ENCODE data around the gene TNFRSF12A.

Gene TNFRSF12A

DNA sequence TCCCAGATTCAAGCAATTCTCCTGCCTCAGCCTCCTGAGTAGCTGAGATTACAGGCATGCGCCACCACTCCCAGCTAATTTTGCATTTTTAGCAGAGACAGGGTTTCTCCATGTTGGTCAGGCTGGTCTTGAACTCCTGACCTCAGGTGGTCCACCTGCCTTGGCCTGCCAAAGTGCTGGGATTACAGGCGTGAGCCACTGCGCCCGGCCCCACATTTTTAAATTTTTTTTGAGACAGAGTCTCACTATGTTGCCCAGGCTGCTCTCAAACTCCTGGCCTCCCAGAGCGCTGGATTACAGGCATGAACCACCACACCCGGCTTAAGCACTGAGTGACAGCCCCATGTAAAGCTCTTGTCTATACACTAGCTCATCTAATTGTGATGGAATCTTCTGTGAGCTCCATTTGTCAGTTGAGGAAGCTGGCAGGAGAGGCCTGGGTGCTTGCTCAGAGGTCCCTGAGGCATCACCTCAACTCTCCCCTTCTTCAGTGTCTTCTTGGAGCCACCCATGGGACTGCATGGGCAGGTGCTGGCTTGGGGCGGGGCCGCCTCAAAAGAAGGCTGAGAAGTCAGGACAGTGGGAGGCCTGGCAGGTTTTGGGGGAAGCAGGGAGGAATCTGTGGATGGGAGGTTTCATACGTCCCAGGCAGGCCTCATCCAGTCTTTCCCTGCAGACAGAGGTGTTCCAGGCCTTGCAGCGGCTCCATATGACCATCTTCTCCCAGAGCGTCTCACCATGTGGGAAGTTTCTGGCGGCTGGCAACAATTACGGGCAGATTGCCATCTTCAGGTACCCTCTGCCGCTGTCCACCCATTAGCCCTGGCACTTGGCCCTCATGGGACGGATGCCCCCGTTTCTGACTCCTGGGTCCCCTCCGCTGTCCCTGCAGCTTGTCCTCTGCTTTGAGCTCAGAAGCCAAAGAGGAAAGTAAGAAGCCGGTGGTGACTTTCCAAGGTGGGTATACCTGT lies 5.1 kb downstream of the TNFRSF12A start:
- no peak for DNase-seq (ENCODE audit: extremely low read depth in 1 of 2, low read depth in 1 of 2)

DNA sequence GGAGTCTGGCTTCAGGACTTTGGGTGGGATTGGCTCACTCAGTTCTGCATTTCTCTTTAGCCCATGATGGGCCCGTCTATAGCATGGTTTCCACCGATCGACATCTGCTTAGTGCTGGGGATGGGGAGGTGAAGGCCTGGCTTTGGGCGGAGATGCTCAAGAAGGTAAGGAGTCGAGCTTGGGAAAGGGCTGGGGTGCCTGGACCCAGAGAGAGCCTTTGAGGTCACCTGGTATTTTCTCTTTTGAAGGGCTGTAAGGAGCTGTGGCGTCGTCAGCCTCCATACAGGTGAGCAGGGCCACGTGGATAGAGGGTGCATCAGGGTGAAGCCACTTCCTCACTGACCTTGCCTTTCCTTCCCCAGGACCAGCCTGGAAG lies 5.8 kb downstream of the TNFRSF12A start:
- no peak for DNase-seq (ENCODE audit: extremely low read depth in 1 of 2, low read depth in 1 of 2)

DNA sequence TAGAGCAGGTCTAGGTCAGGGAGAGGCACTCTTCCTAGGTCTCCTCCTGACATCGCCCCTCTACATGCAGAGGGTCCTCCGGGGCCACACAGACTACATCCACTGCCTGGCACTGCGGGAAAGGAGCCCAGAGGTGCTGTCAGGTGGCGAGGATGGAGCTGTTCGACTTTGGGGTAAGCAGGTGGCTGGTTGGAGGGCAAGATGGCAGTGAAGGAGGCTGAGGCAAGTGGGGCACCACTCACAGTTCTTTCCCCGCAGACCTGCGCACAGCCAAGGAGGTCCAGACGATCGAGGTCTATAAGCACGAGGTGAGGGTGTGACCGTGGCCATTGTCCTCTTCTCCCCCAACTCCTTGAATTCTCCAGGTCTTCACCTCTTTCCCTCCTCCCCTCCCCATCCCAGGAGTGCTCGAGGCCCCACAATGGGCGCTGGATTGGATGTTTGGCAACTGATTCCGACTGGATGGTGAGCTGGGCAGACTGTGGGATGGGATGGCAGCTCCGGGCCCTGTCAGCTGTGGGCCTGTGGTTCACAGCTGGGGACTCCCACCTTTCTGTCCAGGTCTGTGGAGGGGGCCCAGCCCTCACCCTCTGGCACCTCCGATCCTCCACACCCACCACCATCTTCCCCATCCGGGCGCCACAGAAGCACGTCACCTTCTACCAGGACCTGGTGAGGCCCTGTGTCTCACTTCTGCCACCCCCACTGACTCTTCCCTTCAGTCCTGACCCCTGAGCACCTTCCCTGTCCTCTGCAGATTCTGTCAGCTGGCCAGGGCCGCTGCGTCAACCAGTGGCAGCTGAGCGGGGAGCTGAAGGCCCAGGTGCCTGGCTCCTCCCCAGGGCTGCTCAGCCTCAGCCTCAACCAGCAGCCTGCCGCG lies 6.7 kb downstream of the TNFRSF12A start:
- no peak for DNase-seq (ENCODE audit: extremely low read depth in 1 of 2, low read depth in 1 of 2)

DNA sequence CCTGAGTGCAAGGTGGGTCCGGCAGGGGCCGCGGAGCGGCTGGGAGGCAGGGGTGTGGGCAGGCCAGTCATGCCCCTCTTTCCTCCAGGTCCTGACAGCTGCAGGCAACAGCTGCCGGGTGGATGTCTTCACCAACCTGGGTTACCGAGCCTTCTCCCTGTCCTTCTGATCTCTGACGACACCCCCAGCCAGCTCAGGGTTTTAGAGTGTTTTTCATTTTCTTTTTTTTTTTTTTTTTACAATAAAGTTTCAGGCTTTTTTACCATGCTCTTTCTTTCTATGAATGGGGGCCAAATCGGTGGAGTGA lies 7.3 kb downstream of the TNFRSF12A start:
- no peak for DNase-seq (ENCODE audit: extremely low read depth in 1 of 2, low read depth in 1 of 2)

DNA sequence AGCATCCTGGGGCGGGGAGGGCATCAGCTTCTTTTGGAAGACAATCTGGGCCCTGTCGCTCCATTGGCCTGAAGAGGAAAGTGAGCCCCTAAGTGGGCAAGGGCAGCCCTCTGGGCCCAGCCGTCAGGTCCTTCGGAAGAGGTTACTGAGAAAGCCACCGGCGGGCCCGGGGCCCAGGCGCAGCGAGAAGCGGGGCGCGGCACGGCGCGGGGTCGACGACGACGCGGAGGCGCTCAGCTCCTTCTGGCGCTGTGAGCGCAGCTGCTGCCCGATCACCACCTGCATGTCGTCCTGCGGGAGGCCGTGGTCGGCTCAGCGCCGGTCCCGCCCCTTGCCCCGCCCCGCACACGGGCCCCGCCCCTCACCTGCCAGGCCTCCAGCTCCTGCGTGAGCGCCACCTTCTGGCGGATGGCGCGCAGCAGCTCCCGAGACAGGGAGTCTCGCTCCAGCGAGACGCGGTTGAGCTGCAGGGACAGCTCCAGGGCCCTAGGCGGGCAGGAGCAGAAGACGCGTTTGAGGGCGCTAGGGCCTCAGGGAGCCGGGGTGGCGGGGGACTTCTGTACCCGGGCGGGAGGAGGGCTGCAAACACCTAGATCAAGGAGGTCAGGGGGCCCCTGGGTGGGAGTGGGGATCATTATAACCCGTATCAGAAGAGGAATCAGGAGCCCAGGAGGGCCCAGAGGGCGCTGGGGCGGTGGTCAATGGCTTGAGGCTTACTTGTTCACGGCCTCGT lies 8.0 kb downstream of the TNFRSF12A start:
- DNase-seq (ENCODE audit: extremely low read depth in 1 of 2, low read depth in 1 of 2): peak; percentile 75 to 80

DNA sequence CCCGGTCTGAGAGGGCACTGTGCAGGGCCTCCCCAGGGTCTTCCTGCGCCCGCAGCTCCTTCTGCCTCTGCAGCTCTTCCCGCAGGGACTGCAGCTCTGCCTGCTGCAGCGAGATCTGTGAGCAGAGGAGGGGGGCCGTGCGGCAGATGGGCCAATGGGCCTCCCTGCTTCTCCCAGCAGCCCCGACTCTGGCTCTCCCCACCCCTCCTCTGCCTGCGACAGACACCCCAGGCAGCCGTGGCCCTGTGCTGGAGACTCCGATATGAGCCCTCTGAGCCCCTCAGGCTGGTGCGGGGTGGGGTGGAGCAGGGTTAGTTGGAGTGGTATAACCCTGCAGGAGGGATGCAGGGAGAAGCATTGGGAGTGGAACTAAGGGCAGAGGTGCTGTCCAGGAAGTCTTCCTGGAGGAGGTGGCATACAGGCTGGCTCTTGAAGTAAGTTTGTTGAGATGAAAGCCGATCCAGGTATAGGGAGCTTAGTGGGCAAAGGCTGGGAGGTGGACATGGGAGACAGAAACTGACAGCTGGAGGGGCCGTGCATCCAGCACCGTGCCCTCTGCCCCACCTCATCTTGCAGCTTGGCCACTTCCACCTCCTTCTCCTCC lies 8.7 kb downstream of the TNFRSF12A start:
- DNase-seq (ENCODE audit: extremely low read depth in 1 of 2, low read depth in 1 of 2): no peak

DNA sequence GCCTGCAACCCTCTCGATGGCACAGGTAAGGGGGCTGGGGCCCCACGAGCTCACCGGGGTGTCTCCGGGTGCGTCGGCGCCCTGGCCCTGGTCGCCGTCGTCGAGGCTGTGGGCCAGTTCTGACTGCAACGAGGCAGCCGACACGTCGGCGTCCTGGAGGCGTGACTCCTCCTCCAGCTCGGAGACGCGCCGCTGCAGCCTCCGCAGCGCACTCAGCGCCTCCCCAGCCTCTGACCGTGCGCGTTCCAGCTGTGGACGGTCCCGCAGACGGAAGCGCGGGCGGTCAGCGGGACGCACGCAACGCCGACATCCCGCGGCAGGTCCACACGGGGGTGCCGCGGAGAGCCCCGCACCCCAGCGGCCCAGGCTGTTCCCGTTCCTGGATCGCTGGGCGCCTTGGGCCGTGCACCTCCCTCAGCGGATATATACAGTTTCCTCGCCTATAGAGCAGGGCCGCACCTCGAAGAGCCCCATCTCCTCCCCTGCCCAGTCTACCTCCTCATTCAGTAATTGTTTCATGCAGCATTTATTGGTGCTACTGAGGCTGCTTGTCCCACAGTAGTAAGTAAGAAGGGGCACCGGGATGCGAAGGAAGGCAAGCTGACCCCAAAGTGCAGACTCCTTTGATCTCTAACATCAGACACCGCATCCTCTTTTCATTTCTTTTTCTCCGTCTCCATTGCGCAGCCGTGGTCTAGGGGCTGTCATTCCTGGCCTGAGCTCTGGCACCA lies 9.5 kb downstream of the TNFRSF12A start:
- no peak for DNase-seq (ENCODE audit: extremely low read depth in 1 of 2, low read depth in 1 of 2)

DNA sequence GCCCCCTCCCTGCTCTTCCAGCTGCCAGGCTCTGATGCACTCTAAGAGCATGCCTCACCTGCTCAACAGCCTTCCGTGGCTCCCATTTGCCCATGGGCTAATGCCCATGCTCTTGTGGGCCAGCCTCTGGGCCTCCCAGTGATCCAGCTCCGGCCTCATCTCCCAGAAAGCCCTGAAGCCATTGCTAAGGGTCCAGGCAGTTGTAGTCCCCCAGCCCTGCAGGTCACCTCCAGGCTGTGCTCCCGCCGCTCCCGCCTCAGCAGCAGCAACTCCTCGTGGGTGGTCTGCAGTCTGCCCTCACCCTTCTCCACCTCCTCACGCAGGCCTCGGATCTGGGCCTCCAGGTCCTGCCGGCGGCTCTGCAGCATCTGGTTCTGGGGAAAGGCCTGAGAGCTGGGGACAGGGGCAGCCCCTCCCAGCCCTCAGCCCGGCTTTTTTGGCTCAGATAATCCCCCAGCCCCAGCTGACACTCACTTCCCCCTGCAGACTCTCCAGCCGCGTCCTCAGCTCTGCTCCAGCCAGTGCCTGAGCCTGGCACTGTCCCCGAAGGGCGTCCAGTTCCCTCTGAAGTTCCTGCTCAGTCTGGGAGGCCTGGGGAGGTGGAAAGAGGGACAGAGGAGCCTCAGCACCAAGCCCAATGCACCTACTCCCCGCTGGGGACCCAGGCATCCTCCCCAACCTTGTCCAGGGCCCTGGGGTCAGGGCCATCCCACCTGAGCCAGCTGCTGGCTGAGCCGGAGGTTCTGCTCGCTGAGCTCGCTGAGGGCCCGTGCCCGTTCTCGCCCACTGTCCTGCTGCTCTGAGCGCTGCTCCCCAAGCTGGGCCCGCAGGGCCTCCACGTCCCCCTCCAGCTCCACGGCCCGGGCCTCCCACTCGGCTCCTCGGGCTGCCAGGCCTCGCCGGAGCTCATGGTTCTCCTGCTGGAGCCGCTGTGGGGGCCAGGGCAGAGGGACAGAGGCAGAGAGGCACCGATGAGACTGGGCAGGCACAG lies 10.3 kb downstream of the TNFRSF12A start:
- no peak for DNase-seq (ENCODE audit: extremely low read depth in 1 of 2, low read depth in 1 of 2)

DNA sequence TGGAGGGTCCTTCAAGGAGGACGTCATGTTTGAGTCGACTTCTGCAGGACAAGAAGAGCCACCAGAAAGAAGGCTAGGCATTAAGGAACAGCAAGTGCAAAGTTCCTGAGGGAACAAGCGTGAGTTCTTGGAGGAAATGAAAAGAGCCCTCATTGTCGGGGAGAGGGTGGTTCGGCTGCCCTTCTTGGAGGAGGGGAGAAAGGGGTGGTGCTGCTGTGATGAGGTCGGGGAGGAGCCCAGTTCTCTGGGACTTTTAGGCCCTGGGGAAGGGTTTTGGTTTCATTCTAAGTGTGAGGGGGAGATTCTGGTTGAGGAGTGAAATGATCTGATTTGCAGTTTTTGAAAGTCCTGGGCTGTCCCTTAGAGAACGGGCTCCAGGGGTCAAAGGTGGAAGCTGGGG lies 12.5 kb downstream of the TNFRSF12A start:
- no peak for DNase-seq (ENCODE audit: extremely low read depth in 1 of 2, low read depth in 1 of 2)

DNA sequence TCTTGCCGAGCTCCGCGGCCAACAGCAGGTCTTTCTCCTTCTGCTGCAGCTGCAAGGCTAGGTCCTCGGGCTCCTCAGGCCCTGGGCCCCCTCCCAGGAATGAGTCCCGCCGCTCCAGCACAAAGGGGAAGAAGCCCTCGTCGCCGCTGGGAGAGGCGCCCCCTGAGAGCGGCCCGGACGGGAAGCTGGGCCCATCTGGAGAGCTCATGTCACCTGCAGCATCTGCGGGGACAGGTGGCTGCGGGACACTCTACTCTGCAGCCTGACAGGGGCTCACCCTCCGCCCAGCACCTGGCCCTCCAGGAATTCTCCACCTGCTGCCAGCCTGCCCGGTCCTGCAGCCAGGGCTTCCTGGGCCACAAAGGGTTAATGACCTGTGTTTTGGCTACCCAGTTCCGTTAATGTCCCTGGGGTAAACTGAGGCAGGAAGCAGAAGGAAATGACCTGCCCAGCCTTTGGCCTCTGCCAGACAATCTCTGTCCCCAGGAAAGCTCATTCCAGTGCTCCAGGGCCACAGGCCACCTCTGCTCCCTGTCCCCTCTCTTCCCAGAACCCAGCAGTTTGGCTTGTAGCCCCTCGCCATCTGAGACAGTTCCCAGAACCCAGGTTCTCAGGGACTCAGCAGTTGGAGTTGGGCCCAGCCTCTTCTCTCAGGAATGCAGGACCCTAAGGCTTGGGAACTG lies 15.3 kb downstream of the TNFRSF12A start:
- no peak for DNase-seq (ENCODE audit: extremely low read depth in 1 of 2, low read depth in 1 of 2)

DNA sequence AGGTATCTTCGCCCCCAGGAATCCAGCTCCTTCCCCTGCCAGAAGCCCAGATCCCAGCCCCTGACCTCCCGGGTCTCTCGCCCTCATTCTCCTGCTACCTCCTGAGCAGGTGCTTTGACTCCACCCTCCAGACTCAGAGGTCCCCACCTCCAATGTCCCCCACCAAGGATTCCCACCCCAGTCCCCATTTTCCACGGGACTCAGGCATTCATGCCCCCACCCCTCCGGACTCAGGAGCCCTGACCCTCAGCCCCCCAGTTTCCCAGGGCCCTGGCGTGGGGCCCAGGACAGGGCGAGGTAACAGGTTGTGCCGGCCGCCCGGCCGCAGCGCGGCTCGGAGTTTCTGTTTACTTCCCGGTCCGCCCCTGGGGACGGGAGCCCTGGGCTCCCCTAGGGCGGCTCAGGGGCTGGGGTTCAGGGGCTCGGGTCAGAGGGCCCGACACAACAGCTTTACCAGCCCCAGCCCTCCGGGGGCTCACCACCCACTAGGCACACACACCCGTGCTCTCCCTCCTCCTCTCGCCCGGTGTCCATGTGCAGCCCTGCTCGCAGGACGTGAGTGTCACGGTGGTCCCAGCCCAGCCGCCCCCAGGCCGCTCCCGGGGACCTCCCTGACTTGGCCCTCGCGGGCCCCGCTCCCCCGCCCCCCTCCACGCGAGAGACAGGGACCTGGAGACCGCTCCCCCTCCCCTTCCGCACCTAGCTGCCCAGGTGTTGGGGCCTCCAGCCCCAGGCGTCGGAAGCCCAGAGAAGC lies 16.0 kb downstream of the TNFRSF12A start:
- no peak for DNase-seq (ENCODE audit: extremely low read depth in 1 of 2, low read depth in 1 of 2)

DNA sequence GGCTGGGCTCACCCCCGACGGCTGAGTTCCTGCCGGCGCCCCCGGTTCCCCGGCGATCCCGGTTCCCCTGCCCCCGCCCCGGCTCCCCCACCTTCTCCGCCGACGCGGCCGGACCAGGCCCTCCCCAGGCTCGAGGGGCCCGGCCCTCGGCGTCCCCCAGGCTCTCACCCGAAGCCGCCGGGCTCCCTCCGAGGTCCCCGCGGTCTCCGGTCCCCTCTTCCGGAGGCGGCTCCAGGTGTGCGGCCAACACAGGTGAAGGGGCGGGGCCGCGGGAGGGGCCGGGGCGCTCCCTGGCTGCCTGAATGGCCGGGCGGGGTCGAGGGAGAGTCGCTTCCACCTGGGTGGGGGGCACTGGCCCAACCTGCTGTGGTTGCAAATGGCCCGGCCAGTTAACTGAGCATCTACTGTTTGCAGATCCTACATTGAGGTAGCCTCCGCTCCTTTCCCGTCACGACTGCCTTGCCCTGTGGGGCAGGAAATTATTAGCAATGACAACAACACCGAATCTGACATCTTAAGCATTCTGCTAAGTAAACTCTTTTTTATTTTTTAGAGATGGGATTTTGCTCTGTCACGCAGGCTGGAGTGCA lies 16.7 kb downstream of the TNFRSF12A start, which contains the start of gene BICDL2:
TSS of gene BICDL2 (minus strand) at position 219 of the 590 bp plus-strand sequence. CDS start 1,448 bp downstream, outside the sequence.
- DNase-seq (ENCODE audit: extremely low read depth in 1 of 2, low read depth in 1 of 2): no peak

DNA sequence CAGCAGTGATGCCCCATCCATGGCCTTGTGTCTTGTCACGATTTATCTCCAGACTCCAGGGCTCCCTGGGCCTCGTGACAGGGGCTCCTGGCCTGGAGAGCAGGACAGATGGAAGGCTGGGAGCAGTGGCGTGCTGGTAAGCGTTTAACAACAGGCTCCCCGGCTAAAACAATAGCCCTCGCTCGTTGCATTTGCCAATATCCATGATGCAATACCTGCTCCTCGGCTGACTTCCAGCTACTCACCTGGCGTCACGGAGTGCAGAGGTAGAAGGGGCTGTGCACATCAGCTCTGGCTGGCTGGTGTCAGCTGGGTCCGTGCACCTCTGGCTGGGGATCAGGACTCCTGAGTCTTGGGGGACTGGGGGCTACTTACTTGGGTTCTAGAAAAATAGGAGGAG lies 18.1 kb downstream of the TNFRSF12A start:
- DNase-seq (ENCODE audit: extremely low read depth in 1 of 2, low read depth in 1 of 2): no peak

DNA sequence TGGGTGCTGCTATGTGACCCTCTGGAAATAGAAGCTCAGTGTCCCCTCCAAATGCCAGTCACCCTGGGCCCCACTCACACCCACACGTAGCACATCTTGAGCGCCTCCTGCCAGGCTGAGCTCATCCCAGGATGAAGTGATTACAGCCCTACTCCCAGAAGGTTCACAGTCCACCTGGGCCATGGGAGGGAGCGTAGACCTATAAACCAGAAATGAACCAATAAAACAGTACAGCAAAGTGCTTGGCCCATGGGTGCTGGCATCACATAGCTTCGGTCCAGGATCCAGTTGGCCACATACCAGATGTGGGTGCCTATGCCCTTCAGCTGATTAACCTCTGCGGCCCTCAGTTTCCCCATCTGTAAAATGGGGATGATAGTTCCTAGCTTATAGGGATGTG lies 18.7 kb downstream of the TNFRSF12A start:
- no peak for DNase-seq (ENCODE audit: extremely low read depth in 1 of 2, low read depth in 1 of 2)

DNA sequence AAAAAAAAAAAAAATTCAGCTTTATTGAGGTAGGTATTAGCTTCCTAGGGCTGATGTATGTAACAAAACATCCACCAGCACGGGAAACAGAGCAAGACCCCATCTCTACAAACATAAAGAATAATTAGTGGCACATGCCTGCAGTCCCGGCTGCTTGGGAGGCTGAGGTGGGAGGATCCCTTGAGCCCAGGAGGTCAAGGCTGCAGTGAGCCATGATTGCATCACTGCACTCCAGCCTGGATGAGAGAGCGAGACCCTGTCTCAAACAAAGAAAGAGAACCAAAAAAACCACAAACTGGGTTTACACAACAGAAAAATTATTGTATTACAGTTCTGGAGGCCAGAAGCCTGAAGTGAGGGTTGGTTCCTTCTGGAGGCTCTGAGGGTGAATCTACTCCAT lies 22.2 kb downstream of the TNFRSF12A start:
- DNase-seq (ENCODE audit: extremely low read depth in 1 of 2, low read depth in 1 of 2): no peak

DNA sequence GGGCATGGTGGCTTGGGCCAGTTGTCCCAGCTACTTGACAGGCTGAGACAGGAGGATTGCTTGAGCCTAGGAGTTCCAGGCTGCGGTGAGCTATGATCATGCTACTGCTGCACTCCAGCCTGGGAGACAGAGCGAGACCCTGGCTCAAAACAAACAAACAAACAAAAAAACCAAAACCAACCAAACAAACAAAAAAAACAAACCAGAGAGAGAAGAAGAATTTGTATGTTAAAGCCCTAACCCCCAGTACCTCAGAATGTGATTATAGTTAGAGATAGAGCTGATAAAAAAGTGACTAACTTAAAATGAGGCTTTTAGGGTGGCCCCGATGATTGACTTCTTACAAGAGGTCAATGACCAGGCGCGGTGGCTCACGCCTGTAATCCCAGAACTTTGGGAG lies 24.5 kb downstream of the TNFRSF12A start:
- no peak for DNase-seq (ENCODE audit: extremely low read depth in 1 of 2, low read depth in 1 of 2)

All from stimulated activated CD8-positive, alpha-beta memory T cell treated with anti-CD3 and anti-CD28 coated beads, Interleukin-7, amount 100 ng/mL, for 48 hours (primary cell).